Vagina (tissue), 2 donors: ENCODE results near the gene BIN1. TPM values are rescaled to one million over a fixed set of nuclear protein-coding genes. Genes with fewer than 3 reads are reported as not detected.
A peak's percentile ranks its signal among the peaks of the same experiment; 100 is the strongest.

Experiments used
- DNase-seq, 2 donors: peaks; one replicate each; pipeline ENCODE4 v3.0.0-alpha.2; 2017; ENCODE audit errors: extremely low spot score in 2 of 2
- H3K27ac ChIP-seq: fragments of 200-600 bp; sonication (generic); one replicate; pipeline ENCODE4 v1.5.1; 2019
- H3K27me3 ChIP-seq: fragments of 200-600 bp; sonication (generic); one replicate; pipeline ENCODE4 v1.5.1; 2019
- H3K36me3 ChIP-seq, 2 donors: fragments of 200-600 bp; sonication (generic); one replicate each; pipeline ENCODE4 v1.5.1; 2017 to 2019
- H3K4me1 ChIP-seq: fragments of 200-600 bp; sonication (generic); one replicate; pipeline ENCODE4 v1.5.1; 2019
- H3K4me3 ChIP-seq, 2 donors: fragments of 200-600 bp; sonication (generic); 1 replicate in 1 of 2; 2 replicates in 1 of 2; pipeline ENCODE4 v1.5.1; 2016 to 2019
- H3K9me3 ChIP-seq: fragments of 200-600 bp; sonication (generic); one replicate; pipeline ENCODE4 v1.5.1; 2019
- POLR2A ChIP-seq, 2 donors: fragments of 450-650 bp; IDR thresholded peaks; one replicate each; pipeline ENCODE4 v1.6.1; 2017; ENCODE audit warnings: antibody characterized with exemption in 2 of 2, mild to moderate bottlenecking in 2 of 2, moderate library complexity in 2 of 2
- POLR2AphosphoS5 ChIP-seq, 2 donors: sonication (generic); formaldehyde crosslinking; IDR thresholded peaks; one replicate each; pipeline ENCODE4 v1.9.0; 2017; ENCODE audit warnings: antibody characterized with exemption in 2 of 2, mild to moderate bottlenecking in 2 of 2, low read depth in 1 of 2; ENCODE audit not compliant: insufficient read depth in 1 of 2
- intact Hi-C: fragments of 100-400 bp; cut with DNase I; formaldehyde crosslinking; loops from one replicate; pipeline ENCODE4 v1.15.1; 2023
- total RNA-seq: library from RNA; depleted of rRNA; stranded (reverse); fragments of >200 nt; gene quantifications from one replicate; pipeline ENCODE4 v1.2.3, GENCODE V29; 2016
- TF ChIP-seq, protein P1 (sequence below), 3 experiments: fragments of 450-650 bp in 2 of 3; fragments of 200-600 bp in 1 of 3; sonication (generic) in 1 of 3; IDR thresholded peaks; one replicate each; pipeline ENCODE4 v1.5.1; 2017 to 2019; ENCODE audit warnings: antibody characterized with exemption in 3 of 3, mild to moderate bottlenecking in 2 of 3, moderate library complexity in 2 of 3

Gene BIN1
- total RNA-seq, 1 donor from 2014 or later = 60.9 TPM

DNA sequence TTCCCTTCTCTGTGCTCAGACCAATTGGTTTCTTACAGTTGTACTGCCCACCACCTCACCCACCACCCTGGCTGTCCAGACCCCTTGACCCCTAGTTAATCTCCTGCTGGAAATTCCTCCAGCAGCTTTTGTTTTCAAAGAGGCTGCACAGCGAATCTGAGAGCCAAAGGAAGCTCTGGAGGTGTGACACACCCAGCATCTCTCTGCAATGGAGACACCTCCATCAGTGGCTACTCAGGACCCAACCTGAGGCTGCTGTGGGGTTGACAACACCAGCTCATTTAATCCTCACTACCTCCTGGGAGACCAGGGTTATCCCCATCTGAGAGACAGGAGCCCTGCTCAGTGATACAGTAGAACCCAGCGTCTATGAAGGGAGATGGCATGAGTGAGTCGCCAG lies 86.4 kb downstream of the BIN1 start:
- Histone ChIP-seq H3K27ac (no peak overlapping the region), H3K9me3 (no peaks in the 10 kb centered on the region), H3K27me3 (no peaks in the 10 kb centered on the region), H3K4me1 (peaks cover 9% of the 10 kb centered on the region), H3K36me3 (no peaks in the 10 kb centered on the region), H3K4me3 (no peak overlapping the region)
- intact Hi-C loops = no loop called here
- peak; percentile 67 to 70 for DNase-seq
- TF ChIP-seq POLR2AphosphoS5 (IDR thresholded peaks at IDR 0.05; ENCODE audit: insufficient read depth in 1 of 2, low read depth in 1 of 2) (no peak), POLR2A (IDR thresholded peaks at IDR 0.05) (no peak)
- TF ChIP-seq, protein P1, sequence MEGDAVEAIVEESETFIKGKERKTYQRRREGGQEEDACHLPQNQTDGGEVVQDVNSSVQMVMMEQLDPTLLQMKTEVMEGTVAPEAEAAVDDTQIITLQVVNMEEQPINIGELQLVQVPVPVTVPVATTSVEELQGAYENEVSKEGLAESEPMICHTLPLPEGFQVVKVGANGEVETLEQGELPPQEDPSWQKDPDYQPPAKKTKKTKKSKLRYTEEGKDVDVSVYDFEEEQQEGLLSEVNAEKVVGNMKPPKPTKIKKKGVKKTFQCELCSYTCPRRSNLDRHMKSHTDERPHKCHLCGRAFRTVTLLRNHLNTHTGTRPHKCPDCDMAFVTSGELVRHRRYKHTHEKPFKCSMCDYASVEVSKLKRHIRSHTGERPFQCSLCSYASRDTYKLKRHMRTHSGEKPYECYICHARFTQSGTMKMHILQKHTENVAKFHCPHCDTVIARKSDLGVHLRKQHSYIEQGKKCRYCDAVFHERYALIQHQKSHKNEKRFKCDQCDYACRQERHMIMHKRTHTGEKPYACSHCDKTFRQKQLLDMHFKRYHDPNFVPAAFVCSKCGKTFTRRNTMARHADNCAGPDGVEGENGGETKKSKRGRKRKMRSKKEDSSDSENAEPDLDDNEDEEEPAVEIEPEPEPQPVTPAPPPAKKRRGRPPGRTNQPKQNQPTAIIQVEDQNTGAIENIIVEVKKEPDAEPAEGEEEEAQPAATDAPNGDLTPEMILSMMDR (IDR thresholded peaks at IDR 0.05) = no peak

DNA sequence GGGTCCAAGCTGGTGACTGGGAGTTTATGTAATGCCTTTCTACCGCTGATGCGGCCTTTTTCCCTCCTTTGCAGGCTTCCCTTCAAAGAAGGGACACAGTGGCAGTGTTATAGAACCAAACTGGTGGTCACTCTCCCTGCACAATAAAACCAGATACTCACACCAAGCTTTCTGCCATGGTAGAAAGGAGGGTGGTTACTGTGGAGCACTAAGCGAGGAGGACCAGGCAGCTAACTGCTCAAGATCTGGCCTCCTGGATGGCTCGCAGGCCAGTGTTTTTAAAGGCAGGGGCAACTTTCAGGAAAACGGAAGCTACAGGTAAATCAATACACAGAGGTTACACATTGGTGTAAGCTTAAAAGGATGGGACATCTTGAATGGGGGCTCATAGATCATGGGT lies 89.4 kb downstream of the BIN1 start:
- H3K36me3 ChIP-seq = no peaks in the 10 kb centered on the region
- no peak overlapping the region for H3K4me3 ChIP-seq
- peaks cover 8% of the 10 kb centered on the region for H3K4me1 ChIP-seq
- H3K9me3 ChIP-seq = no peaks in the 10 kb centered on the region
- no peak overlapping the region for H3K27ac ChIP-seq
- TF ChIP-seq POLR2AphosphoS5 (IDR thresholded peaks at IDR 0.05; ENCODE audit: insufficient read depth in 1 of 2, low read depth in 1 of 2) (no peak), POLR2A (IDR thresholded peaks at IDR 0.05) (no peak)
- TF ChIP-seq, protein P1 (IDR thresholded peaks at IDR 0.05) = no peak
- intact Hi-C loops = no loop called here
- no peaks in the 10 kb centered on the region for H3K27me3 ChIP-seq
- no peak for DNase-seq

DNA sequence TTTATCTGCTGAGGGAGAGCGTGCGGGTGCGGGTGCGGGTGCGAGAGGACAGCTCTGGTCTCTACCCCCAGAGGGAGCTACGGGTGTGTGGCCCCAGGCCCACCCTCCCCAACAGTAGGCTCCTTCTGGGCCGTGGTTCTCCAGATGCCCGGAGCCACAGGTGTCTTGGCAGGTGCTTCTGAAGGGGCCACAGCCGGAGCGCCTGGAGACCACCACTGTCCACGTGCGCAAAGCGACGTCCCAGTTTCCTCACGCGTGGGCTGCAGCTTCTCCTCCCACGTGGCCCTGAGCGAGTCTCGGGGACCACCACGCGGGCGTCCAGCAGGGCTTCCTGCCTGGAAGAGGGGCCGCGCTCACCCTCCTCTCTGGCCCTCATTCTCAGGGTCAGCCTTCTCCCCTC lies 90.6 kb downstream of the BIN1 start:
- H3K36me3 ChIP-seq = no peaks in the 10 kb centered on the region
- no peaks in the 10 kb centered on the region for H3K27me3 ChIP-seq
- intact Hi-C loops = no loop called here
- H3K4me3 ChIP-seq = no peak overlapping the region
- no peaks in the 10 kb centered on the region for H3K9me3 ChIP-seq
- peaks cover 12% of the 10 kb centered on the region for H3K4me1 ChIP-seq
- TF ChIP-seq, protein P1 (IDR thresholded peaks at IDR 0.05) = no peak
- TF ChIP-seq POLR2A (IDR thresholded peaks at IDR 0.05) (no peak), POLR2AphosphoS5 (IDR thresholded peaks at IDR 0.05; ENCODE audit: insufficient read depth in 1 of 2, low read depth in 1 of 2) (no peak)
- peak in 1 of 2 donors; percentile 56 for DNase-seq
- H3K27ac ChIP-seq = no peak overlapping the region

DNA sequence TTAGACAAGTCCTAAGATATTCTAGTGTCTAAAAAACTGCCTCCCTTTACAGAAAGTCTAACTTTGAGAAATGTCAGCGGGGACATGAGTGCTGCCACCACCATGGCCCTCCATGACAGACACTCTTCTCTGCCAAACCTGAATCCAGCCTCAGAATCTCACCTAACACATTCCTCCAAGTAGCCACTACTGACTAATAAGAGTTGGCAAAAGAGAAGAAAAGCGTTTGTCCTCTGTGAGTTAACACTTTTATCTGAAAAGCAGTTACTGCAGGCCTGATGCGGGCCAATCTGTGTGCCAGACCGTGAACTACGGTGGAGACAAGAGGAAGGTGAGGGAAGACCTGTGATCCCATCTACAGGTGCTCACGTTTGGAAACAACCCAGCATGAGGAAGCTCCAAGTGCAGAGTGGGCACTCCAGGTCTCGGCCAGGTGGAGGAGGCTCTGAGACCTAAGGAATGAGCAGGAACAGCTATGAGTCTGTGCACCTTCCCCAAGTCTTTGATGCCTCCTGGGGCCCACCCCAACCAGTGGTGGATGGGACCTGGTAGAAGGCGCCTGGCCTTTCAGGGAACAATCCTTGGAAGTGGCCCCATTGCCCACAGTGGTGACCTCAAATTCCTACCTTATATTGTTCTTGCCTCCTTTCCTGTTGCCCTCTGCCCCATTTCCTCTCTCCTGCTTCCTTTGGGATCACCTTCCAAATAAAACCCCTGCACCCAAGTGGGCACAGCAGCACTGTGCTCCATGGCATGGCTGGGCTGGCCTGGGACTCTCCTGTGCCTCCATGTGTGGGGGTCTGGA lies 91.6 kb downstream of the BIN1 start:
- Histone ChIP-seq H3K4me3 (no peak overlapping the region), H3K4me1 (peaks cover 12% of the 10 kb centered on the region), H3K36me3 (no peaks in the 10 kb centered on the region), H3K9me3 (no peaks in the 10 kb centered on the region), H3K27me3 (no peaks in the 10 kb centered on the region), H3K27ac (peak overlapping the region; percentile 48)
- peak in 1 of 2 donors; percentile 70 for DNase-seq
- intact Hi-C loops = no loop called here
- TF ChIP-seq POLR2A (IDR thresholded peaks at IDR 0.05) (no peak), POLR2AphosphoS5 (IDR thresholded peaks at IDR 0.05; ENCODE audit: insufficient read depth in 1 of 2, low read depth in 1 of 2) (no peak)
- TF ChIP-seq, protein P1 (IDR thresholded peaks at IDR 0.05) = no peak

DNA sequence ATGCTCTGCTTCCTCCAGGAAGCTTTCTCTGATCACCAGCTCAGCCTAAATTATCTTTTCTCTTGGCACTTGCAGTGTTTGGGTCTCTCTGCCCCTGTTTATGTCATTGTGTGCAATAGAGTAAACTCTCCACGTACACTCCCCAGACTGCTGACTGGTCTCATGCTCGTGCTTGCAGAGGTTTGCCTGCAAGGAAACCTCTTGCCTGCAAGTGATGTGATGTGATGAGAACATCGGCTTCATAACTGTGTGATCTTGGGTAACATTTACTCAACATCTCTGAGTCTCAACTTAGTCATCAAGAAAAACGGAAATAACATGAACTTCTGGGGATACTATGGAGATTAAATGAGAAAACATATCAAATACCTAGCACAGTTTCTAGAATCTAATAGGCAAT lies 92.3 kb downstream of the BIN1 start:
- no peaks in the 10 kb centered on the region for H3K36me3 ChIP-seq
- H3K9me3 ChIP-seq = no peaks in the 10 kb centered on the region
- no peak for TF ChIP-seq POLR2A (IDR thresholded peaks at IDR 0.05)
- TF ChIP-seq POLR2AphosphoS5 (IDR thresholded peaks at IDR 0.05; ENCODE audit: insufficient read depth in 1 of 2, low read depth in 1 of 2) = peak in 1 of 2 donors; percentile 43
- TF ChIP-seq, protein P1 (IDR thresholded peaks at IDR 0.05) = no peak
- intact Hi-C loops = no loop called here
- H3K4me1 ChIP-seq = peaks cover 12% of the 10 kb centered on the region
- H3K27ac ChIP-seq = peak overlapping the region; percentile 57
- H3K27me3 ChIP-seq = no peaks in the 10 kb centered on the region
- no peak for DNase-seq
- no peak overlapping the region for H3K4me3 ChIP-seq
